ENCODE measurements around the gene ANKRD7.

The ANKRD7 gene

GRCh38 chr7:118218413-118219156, 5.9 kb upstream of the ANKRD7 start:
- no CpG with 5 or more reads among the region's 8 CpGs for WGBS (ENCODE audit: extremely low coverage, insufficient coverage, low lambda C conversion rate)
- Histone ChIP-seq H2BK15ac (replicated peaks; ENCODE audit: low read depth) (no peak overlapping the region), H3K79me1 (ENCODE audit: low read length) (no peaks in the 10 kb centered on the region), H3K4me2 (ENCODE audit: low read length) (no peak overlapping the region), H2BK120ac (ENCODE audit: low read depth, low read length) (no peak overlapping the region), H3K4me1 (ENCODE audit: control insufficient read depth, low read depth, low read length) (no peaks in the 10 kb centered on the region), H3K23ac (ENCODE audit: low read length) (no peak overlapping the region), H2AK5ac (ENCODE audit: low read length) (no peak overlapping the region), H3K56ac (ENCODE audit: low read length) (no peak overlapping the region), H3K18ac (ENCODE audit: low read length) (no peak overlapping the region), H4K5ac (ENCODE audit: low read length) (no peak overlapping the region), H4K8ac (ENCODE audit: low read depth, low read length) (no peak overlapping the region), H3K4me3 (ENCODE audit: low read length) (no peak overlapping the region), H3K79me2 (ENCODE audit: control insufficient read depth, insufficient read depth, low read length) (no peaks in the 10 kb centered on the region), H3K27ac (ENCODE audit: low read depth, low read length) (no peak overlapping the region), H3K36me3 (ENCODE audit: control insufficient read depth, insufficient read depth, low read length) (no peaks in the 10 kb centered on the region), H2BK5ac (ENCODE audit: low read length) (no peak overlapping the region), H3K4ac (ENCODE audit: low read depth, low read length) (no peak overlapping the region), H3K9ac (ENCODE audit: low read length) (no peak overlapping the region), H3K27me3 (ENCODE audit: insufficient read depth, low read length, poor library complexity) (no peaks in the 10 kb centered on the region)
- DNase-seq: no peak

DNA sequence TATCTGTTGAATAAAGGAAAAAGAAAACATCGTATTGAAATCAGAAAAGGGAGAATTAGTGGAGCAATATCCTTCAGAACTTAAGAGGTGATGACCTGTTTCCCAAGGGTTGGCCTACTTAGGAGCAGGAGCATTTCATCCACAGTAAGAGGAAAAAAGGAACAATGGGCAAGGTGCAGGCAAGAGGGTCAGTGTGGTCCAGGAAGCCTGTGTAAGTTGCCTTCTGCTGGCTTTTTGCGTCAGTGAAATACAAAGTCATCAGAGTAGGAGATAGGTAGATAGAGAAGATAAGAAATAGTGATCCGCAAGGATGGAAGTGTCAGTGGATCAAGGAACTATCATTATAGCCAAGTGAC, 5.4 kb upstream of the ANKRD7 start:
- Histone ChIP-seq H3K27ac (ENCODE audit: low read depth, low read length) (no peak overlapping the region), H3K36me3 (ENCODE audit: control insufficient read depth, insufficient read depth, low read length) (no peaks in the 10 kb centered on the region), H2BK15ac (replicated peaks; ENCODE audit: low read depth) (no peak overlapping the region), H2BK120ac (ENCODE audit: low read depth, low read length) (no peak overlapping the region), H3K4ac (ENCODE audit: low read depth, low read length) (no peak overlapping the region), H3K9ac (ENCODE audit: low read length) (no peak overlapping the region), H3K4me2 (ENCODE audit: low read length) (no peak overlapping the region), H3K27me3 (ENCODE audit: insufficient read depth, low read length, poor library complexity) (no peaks in the 10 kb centered on the region), H4K8ac (ENCODE audit: low read depth, low read length) (no peak overlapping the region), H3K79me2 (ENCODE audit: control insufficient read depth, insufficient read depth, low read length) (no peaks in the 10 kb centered on the region), H3K18ac (ENCODE audit: low read length) (no peak overlapping the region), H3K56ac (ENCODE audit: low read length) (no peak overlapping the region), H3K4me1 (ENCODE audit: control insufficient read depth, low read depth, low read length) (no peaks in the 10 kb centered on the region), H3K4me3 (ENCODE audit: low read length) (no peak overlapping the region), H2AK5ac (ENCODE audit: low read length) (no peak overlapping the region), H2BK5ac (ENCODE audit: low read length) (no peak overlapping the region), H3K79me1 (ENCODE audit: low read length) (no peaks in the 10 kb centered on the region), H4K5ac (ENCODE audit: low read length) (no peak overlapping the region), H3K23ac (ENCODE audit: low read length) (no peak overlapping the region)
- no peak for DNase-seq
- WGBS (ENCODE audit: extremely low coverage, insufficient coverage, low lambda C conversion rate): no CpG with 5 or more reads among the region's 3 CpGs

DNA sequence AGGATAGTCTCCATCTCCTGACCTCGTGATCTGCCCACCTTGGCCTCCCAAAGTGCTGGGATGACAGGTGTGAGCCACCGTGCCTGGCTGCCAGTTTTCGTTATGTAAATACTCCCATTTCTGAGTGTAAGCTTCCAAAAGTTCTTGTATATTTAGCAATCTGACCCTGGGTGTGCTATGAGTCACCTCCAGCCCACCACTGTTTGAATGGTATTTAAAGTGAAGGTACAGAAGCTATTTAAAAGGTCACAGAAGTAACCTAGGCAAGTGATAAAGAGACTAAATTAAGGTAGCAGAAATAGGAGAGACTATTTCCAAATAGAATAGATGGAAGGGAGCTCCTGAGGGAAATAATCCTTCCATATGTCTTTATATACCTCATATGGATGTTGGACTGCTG, 3.9 kb upstream of the ANKRD7 start:
- DNase-seq: no peak
- H3K79me2 ChIP-seq (ENCODE audit: control insufficient read depth, insufficient read depth, low read length): no peaks in the 10 kb centered on the region
- H3K4me2 ChIP-seq (ENCODE audit: low read length): no peak overlapping the region
- H3K27ac ChIP-seq (ENCODE audit: low read depth, low read length): no peak overlapping the region
- H3K4ac ChIP-seq (ENCODE audit: low read depth, low read length): no peak overlapping the region
- H2BK15ac ChIP-seq (replicated peaks; ENCODE audit: low read depth): no peak overlapping the region
- H3K4me3 ChIP-seq (ENCODE audit: low read length): no peak overlapping the region
- no peaks in the 10 kb centered on the region for H3K4me1 ChIP-seq (ENCODE audit: control insufficient read depth, low read depth, low read length)
- H4K5ac ChIP-seq (ENCODE audit: low read length): no peak overlapping the region
- no peak overlapping the region for H3K18ac ChIP-seq (ENCODE audit: low read length)
- H3K23ac ChIP-seq (ENCODE audit: low read length): no peak overlapping the region
- H2BK120ac ChIP-seq (ENCODE audit: low read depth, low read length): no peak overlapping the region
- WGBS (ENCODE audit: extremely low coverage, insufficient coverage, low lambda C conversion rate): no CpG with 5 or more reads among the region's 3 CpGs
- H2AK5ac ChIP-seq (ENCODE audit: low read length): no peak overlapping the region
- H3K56ac ChIP-seq (ENCODE audit: low read length): no peak overlapping the region
- no peak overlapping the region for H2BK5ac ChIP-seq (ENCODE audit: low read length)
- no peaks in the 10 kb centered on the region for H3K36me3 ChIP-seq (ENCODE audit: control insufficient read depth, insufficient read depth, low read length)
- H3K79me1 ChIP-seq (ENCODE audit: low read length): no peaks in the 10 kb centered on the region
- H3K9ac ChIP-seq (ENCODE audit: low read length): no peak overlapping the region
- H3K27me3 ChIP-seq (ENCODE audit: insufficient read depth, low read length, poor library complexity): no peaks in the 10 kb centered on the region
- H4K8ac ChIP-seq (ENCODE audit: low read depth, low read length): no peak overlapping the region

GRCh38 chr7:118222591-118222990, 1.9 kb upstream of the ANKRD7 start:
- Histone ChIP-seq H3K23ac (ENCODE audit: low read length) (no peak overlapping the region), H3K4me1 (ENCODE audit: control insufficient read depth, low read depth, low read length) (no peaks in the 10 kb centered on the region), H3K4me2 (ENCODE audit: low read length) (no peak overlapping the region), H2BK120ac (ENCODE audit: low read depth, low read length) (no peak overlapping the region), H3K18ac (ENCODE audit: low read length) (no peak overlapping the region), H3K27me3 (ENCODE audit: insufficient read depth, low read length, poor library complexity) (no peaks in the 10 kb centered on the region), H4K5ac (ENCODE audit: low read length) (no peak overlapping the region), H3K4me3 (ENCODE audit: low read length) (no peak overlapping the region), H3K4ac (ENCODE audit: low read depth, low read length) (no peak overlapping the region), H4K8ac (ENCODE audit: low read depth, low read length) (no peak overlapping the region), H3K9ac (ENCODE audit: low read length) (no peak overlapping the region), H3K79me1 (ENCODE audit: low read length) (no peaks in the 10 kb centered on the region), H3K36me3 (ENCODE audit: control insufficient read depth, insufficient read depth, low read length) (no peaks in the 10 kb centered on the region), H2BK5ac (ENCODE audit: low read length) (no peak overlapping the region), H3K27ac (ENCODE audit: low read depth, low read length) (no peak overlapping the region), H2BK15ac (replicated peaks; ENCODE audit: low read depth) (no peak overlapping the region), H2AK5ac (ENCODE audit: low read length) (no peak overlapping the region), H3K56ac (ENCODE audit: low read length) (no peak overlapping the region), H3K79me2 (ENCODE audit: control insufficient read depth, insufficient read depth, low read length) (no peaks in the 10 kb centered on the region)
- no peak for DNase-seq
- WGBS (ENCODE audit: extremely low coverage, insufficient coverage, low lambda C conversion rate): no CpG with 5 or more reads among the region's 1 CpG

- H4K8ac ChIP-seq (ENCODE audit: low read depth, low read length): no peak overlapping the region
- H3K79me1 ChIP-seq (ENCODE audit: low read length): no peaks in the 10 kb centered on the region
- H2BK15ac ChIP-seq (replicated peaks; ENCODE audit: low read depth): no peak overlapping the region
- no peak overlapping the region for H3K4ac ChIP-seq (ENCODE audit: low read depth, low read length)
- no CpG with 5 or more reads among the region's 1 CpG for WGBS (ENCODE audit: extremely low coverage, insufficient coverage, low lambda C conversion rate)
- H3K18ac ChIP-seq (ENCODE audit: low read length): no peak overlapping the region
- no peak overlapping the region for H3K4me2 ChIP-seq (ENCODE audit: low read length)
- H4K5ac ChIP-seq (ENCODE audit: low read length): no peak overlapping the region
- no peak overlapping the region for H3K9ac ChIP-seq (ENCODE audit: low read length)
- no peaks in the 10 kb centered on the region for H3K27me3 ChIP-seq (ENCODE audit: insufficient read depth, low read length, poor library complexity)
- H2BK5ac ChIP-seq (ENCODE audit: low read length): no peak overlapping the region
- H3K36me3 ChIP-seq (ENCODE audit: control insufficient read depth, insufficient read depth, low read length): no peaks in the 10 kb centered on the region
- no peak overlapping the region for H3K23ac ChIP-seq (ENCODE audit: low read length)
- no peaks in the 10 kb centered on the region for H3K79me2 ChIP-seq (ENCODE audit: control insufficient read depth, insufficient read depth, low read length)
- H3K4me3 ChIP-seq (ENCODE audit: low read length): no peak overlapping the region
- H3K4me1 ChIP-seq (ENCODE audit: control insufficient read depth, low read depth, low read length): no peaks in the 10 kb centered on the region
- no peak for DNase-seq
- H3K27ac ChIP-seq (ENCODE audit: low read depth, low read length): no peak overlapping the region
- H2AK5ac ChIP-seq (ENCODE audit: low read length): no peak overlapping the region
- no peak overlapping the region for H3K56ac ChIP-seq (ENCODE audit: low read length)
- H2BK120ac ChIP-seq (ENCODE audit: low read depth, low read length): no peak overlapping the region
Measured at GRCh38 chr7:118232837-118233236, 8.3 kb downstream of the ANKRD7 start.

DNA sequence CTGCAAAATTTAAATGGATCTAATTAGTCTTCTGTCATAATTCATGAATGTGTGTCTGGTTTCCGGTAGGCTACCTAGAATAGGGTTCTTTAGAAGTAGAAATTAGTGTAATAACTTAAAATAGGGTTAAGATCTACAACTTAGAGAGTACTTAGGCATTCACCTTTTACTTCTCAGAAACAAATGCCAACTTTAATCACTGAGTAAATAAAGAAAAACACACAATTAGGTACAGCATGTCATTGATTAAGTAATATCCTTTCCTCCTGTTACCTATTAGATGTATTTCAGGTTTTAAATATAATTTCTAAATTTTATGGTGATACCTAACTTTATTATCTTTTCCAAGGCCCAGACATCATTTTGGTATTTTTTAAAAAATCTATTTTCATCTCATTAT, 9.3 kb downstream of the ANKRD7 start:
- Histone ChIP-seq H3K4me2 (ENCODE audit: low read length) (no peak overlapping the region), H3K4ac (ENCODE audit: low read depth, low read length) (no peak overlapping the region), H3K18ac (ENCODE audit: low read length) (no peak overlapping the region), H4K5ac (ENCODE audit: low read length) (no peak overlapping the region), H3K79me2 (ENCODE audit: control insufficient read depth, insufficient read depth, low read length) (no peaks in the 10 kb centered on the region), H2BK120ac (ENCODE audit: low read depth, low read length) (no peak overlapping the region), H3K79me1 (ENCODE audit: low read length) (no peaks in the 10 kb centered on the region), H2BK5ac (ENCODE audit: low read length) (no peak overlapping the region), H3K4me1 (ENCODE audit: control insufficient read depth, low read depth, low read length) (no peaks in the 10 kb centered on the region), H3K56ac (ENCODE audit: low read length) (no peak overlapping the region), H2AK5ac (ENCODE audit: low read length) (no peak overlapping the region), H3K23ac (ENCODE audit: low read length) (no peak overlapping the region), H3K4me3 (ENCODE audit: low read length) (no peak overlapping the region), H3K9ac (ENCODE audit: low read length) (no peak overlapping the region), H4K8ac (ENCODE audit: low read depth, low read length) (no peak overlapping the region), H3K36me3 (ENCODE audit: control insufficient read depth, insufficient read depth, low read length) (no peaks in the 10 kb centered on the region), H2BK15ac (replicated peaks; ENCODE audit: low read depth) (no peak overlapping the region), H3K27ac (ENCODE audit: low read depth, low read length) (no peak overlapping the region), H3K27me3 (ENCODE audit: insufficient read depth, low read length, poor library complexity) (no peaks in the 10 kb centered on the region)
- WGBS (ENCODE audit: extremely low coverage, insufficient coverage, low lambda C conversion rate): no CpG with 5 or more reads among the region's 1 CpG
- DNase-seq: no peak
